ENCODE data around the gene LBHD1. TPM values are rescaled to one million over a fixed set of nuclear protein-coding genes. Genes with fewer than 3 reads are reported as not detected.

LBHD1 gene
- total and polyA plus RNA-seq, 2 of the 13 experiments (the other 11 are each of a cell fraction or from before 2014, with no cell fraction given): 3.2 to 3.7 TPM

DNA sequence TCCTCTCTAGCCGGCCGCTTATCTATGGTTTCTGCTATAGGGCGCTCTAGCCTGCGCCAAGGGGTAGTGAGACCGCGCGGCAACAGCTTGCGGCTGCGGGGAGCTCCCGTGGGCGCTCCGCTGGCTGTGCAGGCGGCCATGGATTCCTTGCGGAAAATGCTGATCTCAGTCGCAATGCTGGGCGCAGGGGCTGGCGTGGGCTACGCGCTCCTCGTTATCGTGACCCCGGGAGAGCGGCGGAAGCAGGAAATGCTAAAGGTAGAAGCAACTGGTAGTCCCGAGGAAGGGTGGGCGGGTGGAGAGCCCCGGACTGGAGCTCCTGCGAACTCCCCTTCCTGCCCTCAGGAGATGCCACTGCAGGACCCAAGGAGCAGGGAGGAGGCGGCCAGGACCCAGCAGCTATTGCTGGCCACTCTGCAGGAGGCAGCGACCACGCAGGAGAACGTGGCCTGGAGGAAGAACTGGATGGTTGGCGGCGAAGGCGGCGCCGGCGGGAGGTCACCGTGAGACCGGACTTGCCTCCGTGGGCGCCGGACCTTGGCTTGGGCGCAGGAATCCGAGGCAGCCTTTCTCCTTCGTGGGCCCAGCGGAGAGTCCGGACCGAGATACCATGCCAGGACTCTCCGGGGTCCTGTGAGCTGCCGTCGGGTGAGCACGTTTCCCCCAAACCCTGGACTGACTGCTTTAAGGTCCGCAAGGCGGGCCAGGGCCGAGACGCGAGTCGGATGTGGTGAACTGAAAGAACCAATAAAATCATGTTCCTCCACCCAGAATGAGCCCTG is at the start of gene LBHD1, which contains the start of gene UQCC3 (continued):
- TF ChIP-seq, protein P1, sequence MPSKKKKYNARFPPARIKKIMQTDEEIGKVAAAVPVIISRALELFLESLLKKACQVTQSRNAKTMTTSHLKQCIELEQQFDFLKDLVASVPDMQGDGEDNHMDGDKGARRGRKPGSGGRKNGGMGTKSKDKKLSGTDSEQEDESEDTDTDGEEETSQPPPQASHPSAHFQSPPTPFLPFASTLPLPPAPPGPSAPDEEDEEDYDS (CRISPR knock-in tag; IDR thresholded peaks at IDR 0.05): peak; percentile 66
- TF ChIP-seq HDAC6 (IDR thresholded peaks at IDR 0.05; ENCODE audit: low read depth, low read length) (no peak), ZIK1 (CRISPR knock-in tag; IDR thresholded peaks at IDR 0.05; ENCODE audit: borderline replicate concordance, low read depth) (no peak), TBX2 (CRISPR knock-in tag; IDR thresholded peaks at IDR 0.05; ENCODE audit: borderline replicate concordance) (peak; percentile 47), NFE2L1 (CRISPR knock-in tag; IDR thresholded peaks at IDR 0.05; ENCODE audit: borderline replicate concordance) (peak; percentile 87; the same call in 1 of the 2 replicates), MEIS2 (CRISPR knock-in tag; IDR thresholded peaks at IDR 0.05) (no peak; the same call in 1 of the 2 replicates), TP53 (CRISPR knock-in tag; conservative IDR thresholded peaks at IDR 0.05) (no peak; the same call in 1 of the 2 replicates), SNRNP70 (IDR thresholded peaks at IDR 0.05; ENCODE audit: low read depth, low read length) (no peak), CBX2 (IDR thresholded peaks at IDR 0.05; ENCODE audit: low read depth, low read length) (no peak), CBX2 (CRISPR knock-in tag; IDR thresholded peaks at IDR 0.05; ENCODE audit: low read depth) (no peak), TAF15 (IDR thresholded peaks at IDR 0.05; ENCODE audit: low read depth, low read length, poor library complexity, severe bottlenecking) (no peak), SP1 (IDR thresholded peaks at IDR 0.05) (no peak), SP1 (CRISPR knock-in tag; IDR thresholded peaks at IDR 0.05) (0 out of 2 replicates have a peak, but pooled peaks have one; percentile 7), TCF7 (IDR thresholded peaks at IDR 0.05; ENCODE audit: low read depth) (no peak), SYNCRIP (IDR thresholded peaks at IDR 0.05; ENCODE audit: insufficient read depth, low read depth, low read length) (no peak), FIP1L1 (IDR thresholded peaks at IDR 0.05; ENCODE audit: borderline replicate concordance, insufficient read depth, low read depth, low read length) (peak; percentile 93; the same call in 1 of the 2 replicates), PRPF4 (IDR thresholded peaks at IDR 0.05; ENCODE audit: low read depth, low read length, poor library complexity, severe bottlenecking) (no peak), ATM (IDR thresholded peaks at IDR 0.05; ENCODE audit: borderline replicate concordance) (no peak), YY1 (IDR thresholded peaks at IDR 0.05; ENCODE audit: insufficient read depth, insufficient replicate concordance, low read depth, low read length) (peak; percentile 86), KLF6 (CRISPR knock-in tag; IDR thresholded peaks at IDR 0.05) (0 out of 2 replicates have a peak, but pooled peaks have one; percentile 73), MTA1 (CRISPR knock-in tag; IDR thresholded peaks at IDR 0.05; ENCODE audit: borderline replicate concordance) (0 out of 2 replicates have a peak, but pooled peaks have one; percentile 31), ZNF720 (CRISPR knock-in tag; IDR thresholded peaks at IDR 0.05) (no peak), ZNF766 (CRISPR knock-in tag; IDR thresholded peaks at IDR 0.05; ENCODE audit: borderline replicate concordance) (peak; percentile 69; the same call in 1 of the 2 replicates), HES4 (CRISPR knock-in tag; IDR thresholded peaks at IDR 0.05; ENCODE audit: borderline replicate concordance) (0 out of 2 replicates have a peak, but pooled peaks have one; percentile 64), ZNF367 (CRISPR knock-in tag; IDR thresholded peaks at IDR 0.05; ENCODE audit: borderline replicate concordance) (no peak), ZNF451 (CRISPR knock-in tag; IDR thresholded peaks at IDR 0.05) (no peak)
- TF ChIP-seq, protein P2, sequence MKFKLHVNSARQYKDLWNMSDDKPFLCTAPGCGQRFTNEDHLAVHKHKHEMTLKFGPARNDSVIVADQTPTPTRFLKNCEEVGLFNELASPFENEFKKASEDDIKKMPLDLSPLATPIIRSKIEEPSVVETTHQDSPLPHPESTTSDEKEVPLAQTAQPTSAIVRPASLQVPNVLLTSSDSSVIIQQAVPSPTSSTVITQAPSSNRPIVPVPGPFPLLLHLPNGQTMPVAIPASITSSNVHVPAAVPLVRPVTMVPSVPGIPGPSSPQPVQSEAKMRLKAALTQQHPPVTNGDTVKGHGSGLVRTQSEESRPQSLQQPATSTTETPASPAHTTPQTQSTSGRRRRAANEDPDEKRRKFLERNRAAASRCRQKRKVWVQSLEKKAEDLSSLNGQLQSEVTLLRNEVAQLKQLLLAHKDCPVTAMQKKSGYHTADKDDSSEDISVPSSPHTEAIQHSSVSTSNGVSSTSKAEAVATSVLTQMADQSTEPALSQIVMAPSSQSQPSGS (CRISPR knock-in tag; IDR thresholded peaks at IDR 0.05): peak; percentile 47
- TF ChIP-seq, protein P3, sequence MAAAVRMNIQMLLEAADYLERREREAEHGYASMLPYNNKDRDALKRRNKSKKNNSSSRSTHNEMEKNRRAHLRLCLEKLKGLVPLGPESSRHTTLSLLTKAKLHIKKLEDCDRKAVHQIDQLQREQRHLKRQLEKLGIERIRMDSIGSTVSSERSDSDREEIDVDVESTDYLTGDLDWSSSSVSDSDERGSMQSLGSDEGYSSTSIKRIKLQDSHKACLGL (CRISPR knock-in tag; IDR thresholded peaks at IDR 0.05): peak; percentile 46

Data from HepG2 (cell line).